ENCODE results near the gene ARL10. TPM values are rescaled to one million over a fixed set of nuclear protein-coding genes. Genes with fewer than 3 reads are reported as not detected.
A peak's percentile ranks its signal among the peaks of the same experiment; 100 is the strongest.

ARL10 gene, protein sequence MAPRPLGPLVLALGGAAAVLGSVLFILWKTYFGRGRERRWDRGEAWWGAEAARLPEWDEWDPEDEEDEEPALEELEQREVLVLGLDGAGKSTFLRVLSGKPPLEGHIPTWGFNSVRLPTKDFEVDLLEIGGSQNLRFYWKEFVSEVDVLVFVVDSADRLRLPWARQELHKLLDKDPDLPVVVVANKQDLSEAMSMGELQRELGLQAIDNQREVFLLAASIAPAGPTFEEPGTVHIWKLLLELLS
- total RNA-seq = 10.8 and 12.1 TPM in 2 replicates

DNA sequence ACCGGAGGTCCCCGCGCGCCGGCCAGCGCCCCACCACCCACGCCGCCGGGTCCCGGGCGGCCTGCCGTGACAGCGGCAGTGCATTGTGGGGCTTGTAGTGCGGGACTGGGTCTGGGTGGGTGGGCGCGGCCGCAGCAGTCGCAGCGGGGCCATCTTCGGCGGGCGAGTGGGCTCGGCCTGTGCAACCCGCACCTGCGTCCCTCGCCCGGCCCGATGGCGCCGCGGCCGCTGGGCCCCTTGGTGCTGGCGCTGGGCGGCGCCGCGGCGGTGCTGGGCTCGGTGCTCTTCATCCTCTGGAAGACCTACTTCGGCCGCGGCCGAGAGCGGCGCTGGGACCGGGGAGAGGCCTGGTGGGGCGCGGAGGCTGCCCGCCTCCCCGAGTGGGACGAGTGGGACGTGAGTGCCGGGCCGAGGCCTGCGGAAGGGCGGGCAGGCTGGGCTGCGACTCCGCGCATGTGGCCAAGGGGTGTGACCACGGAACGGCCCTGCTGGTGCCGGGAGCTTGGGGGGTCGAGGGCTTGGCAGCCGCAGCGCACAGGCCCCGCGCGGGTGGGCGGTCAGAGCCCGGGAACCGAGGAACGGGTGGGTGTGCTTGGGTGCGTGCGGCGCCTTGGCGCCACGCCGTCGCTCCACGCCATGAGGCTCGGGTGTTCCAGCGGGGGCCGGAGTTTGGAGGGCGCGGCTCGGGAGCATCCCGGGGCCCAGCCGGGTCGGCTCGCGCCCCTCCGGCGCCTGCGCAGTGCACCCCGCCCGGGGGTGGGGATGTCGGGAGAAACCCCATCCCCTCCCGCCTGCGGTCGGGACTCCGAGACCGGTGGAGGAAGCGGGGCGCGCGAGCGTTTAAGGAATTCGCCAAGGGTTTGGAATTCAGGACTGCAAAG lies at the start of gene ARL10:
Gene ARL10, plus strand, starts transcription at position 137 of the 881 bp plus-strand sequence. Its CDS starts 77 bp downstream, at position 214.

DNA sequence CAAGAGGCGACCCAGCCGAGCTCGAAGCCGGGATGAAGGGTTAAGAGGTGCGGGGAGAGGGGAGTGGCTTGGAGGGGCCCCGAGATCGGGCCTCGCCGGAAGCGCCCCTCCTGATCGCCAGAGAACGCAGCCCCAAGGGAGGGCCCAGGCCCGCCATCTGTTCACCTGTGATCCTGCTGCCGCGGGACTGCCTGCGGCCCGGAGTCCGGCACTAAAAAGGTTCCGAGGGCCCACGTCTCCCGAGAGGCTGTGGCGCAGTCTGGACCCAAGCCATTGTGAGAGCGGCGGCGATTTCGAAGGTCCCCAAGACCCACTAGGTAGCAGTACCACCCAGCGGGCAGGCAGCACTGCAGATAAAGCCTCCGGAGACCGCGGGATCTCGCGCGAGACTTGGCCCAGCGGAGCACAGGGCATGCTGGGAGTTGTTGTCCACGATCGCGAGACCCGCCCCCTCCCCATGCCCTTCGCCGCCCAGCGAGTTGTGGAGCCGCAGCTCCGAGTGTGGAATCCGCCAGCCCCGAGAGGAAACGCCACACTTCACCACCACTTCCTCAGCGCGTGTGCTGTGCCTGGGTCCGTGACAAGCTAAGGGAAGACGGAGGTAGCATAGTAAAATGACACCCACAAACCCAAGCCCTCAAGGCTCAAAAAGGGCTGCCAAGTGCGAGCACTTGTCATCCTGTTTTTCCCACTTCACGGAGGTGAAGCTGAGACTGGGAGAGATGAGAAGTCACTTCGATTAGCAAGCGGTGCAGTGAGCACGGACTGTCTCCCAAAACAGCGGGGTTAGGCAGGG lies 3.7 kb upstream of the ARL10 start, which contains the start of gene KIAA1191:
Gene KIAA1191, minus strand, starts transcription at position 328 of the 796 bp plus-strand sequence. CDS start 2,256 bp downstream, outside the sequence.

DNA sequence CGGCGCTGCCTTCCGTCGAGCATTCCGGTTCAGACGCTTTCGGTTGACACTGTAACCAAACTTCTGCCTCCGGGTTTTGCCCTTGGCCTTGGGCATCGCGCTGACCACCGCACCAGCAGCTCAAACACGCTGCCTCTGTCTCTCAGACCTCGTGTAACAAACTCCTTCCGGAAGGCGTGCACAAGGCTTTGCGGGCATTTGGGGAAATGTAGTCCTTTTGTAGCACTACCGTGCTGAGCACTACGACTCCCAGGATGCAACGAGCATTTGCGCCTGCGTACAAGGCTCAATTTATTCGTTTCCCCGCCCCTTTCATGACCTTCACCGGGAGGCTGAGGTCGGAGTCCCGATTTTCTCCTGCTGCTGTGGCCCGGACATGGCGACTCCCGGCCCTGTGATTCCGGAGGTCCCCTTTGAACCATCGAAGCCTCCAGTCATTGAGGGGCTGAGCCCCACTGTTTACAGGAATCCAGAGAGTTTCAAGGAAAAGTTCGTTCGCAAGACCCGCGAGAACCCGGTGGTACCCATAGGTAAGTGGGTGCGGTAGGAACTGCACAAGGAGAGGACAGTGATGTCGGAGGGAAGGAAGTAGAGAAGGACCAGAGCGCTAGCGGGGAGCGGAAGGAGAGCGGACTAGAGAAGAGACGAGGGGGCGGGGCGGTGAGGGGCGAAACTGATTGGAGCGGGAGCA lies 23.3 kb downstream of the ARL10 start, which contains the start of the genes HIGD2A and NOP16:
Gene HIGD2A, plus strand, starts transcription at position 308 of the 691 bp plus-strand sequence. Its CDS starts 69 bp downstream, at position 377.
Gene NOP16, minus strand, starts transcription at position 155 of the 691 bp plus-strand sequence. Its CDS starts 59 bp downstream, at position 96.

DNA sequence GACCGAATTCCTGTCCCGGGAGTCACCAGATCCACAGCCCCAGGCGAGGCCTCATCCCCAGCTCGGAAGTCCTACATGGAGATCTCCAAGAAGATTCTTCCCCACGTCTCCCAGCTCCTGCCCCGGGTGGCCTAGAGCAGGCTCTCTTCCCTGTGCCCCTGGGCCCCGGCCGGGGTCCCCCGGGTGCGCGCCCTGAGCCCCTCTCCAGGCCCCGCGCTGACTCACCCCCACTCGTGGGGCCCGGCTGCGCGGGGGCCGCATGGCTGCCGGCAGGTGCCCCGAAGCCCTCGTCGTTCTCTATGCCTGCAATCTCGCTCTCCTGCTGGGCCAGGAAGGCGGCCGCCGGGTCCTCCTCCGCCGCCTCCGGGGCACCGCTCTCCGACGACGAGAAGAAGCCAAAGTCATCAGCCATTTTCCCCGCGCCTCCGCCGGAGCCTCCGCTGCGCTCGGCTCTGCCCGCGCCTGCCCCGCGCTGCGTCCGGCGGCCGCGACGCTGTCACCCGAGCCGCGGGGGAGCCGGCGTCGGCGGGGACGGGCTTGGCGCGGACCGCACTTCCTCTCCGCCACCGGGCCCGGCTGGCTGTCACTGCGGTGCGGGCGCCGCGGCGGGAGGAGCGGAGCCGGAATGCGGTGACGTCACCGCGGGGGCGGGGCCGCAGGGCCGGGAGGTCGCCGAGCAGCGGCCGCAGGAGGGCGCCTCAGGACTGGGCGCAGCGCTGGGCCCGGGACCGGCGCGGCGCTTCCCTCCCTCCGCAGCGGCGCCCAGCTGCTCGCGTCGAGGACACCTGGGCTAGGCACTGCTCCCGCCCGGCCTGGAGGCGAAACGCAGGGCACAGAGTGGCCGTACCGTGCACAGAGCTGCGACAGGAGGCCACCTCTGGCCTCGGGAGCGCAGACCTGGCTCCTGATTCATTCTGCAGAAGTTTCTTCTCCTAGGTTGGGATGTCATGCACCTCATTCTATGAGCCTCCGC lies 51.0 kb downstream of the ARL10 start, which contains the start of gene CLTB:
Gene CLTB, minus strand, starts transcription at position 588 of the 973 bp plus-strand sequence. Its CDS starts 176 bp downstream, at position 412.

Small RNA genes within 50 kb of the gene (small RNA-seq; reads per million reads assigned to genes)
- gene MIR1271 = 1.9 reads per million, percentile 79 among the genes with 10 or more reads in this experiment

Other genes with a start within 250 kb of the ARL10 start
- gene SIMC1, start 127.1 kb upstream of the ARL10 start, total RNA-seq = 7.3 and 7.8 TPM in 2 replicates
- gene KIAA1191, start 3.7 kb upstream of the ARL10 start, total RNA-seq = 133 and 158 TPM in 2 replicates
- 17.6 and 26.0 TPM in 2 replicates for gene NOP16, start 23.1 kb downstream of the ARL10 start, total RNA-seq
- gene HIGD2A, start 23.3 kb downstream of the ARL10 start, total RNA-seq = 38.4 and 57.8 TPM in 2 replicates
- gene CLTB, start 51.1 kb downstream of the ARL10 start, total RNA-seq = 84.5 and 136 TPM in 2 replicates
- gene FAF2, start 82.9 kb downstream of the ARL10 start, total RNA-seq = 45.1 and 56.5 TPM in 2 replicates
- 7.7 and 13.7 TPM in 2 replicates for gene RNF44, start 171.9 kb downstream of the ARL10 start, total RNA-seq
- not detected in 2 replicates for gene CDHR2, start 183.9 kb downstream of the ARL10 start, total RNA-seq
- 9.5 and 11.4 TPM in 2 replicates for gene GPRIN1, start 244.7 kb downstream of the ARL10 start, total RNA-seq